Right cardiac atrium (tissue), 5 donors: ENCODE measurements around the gene DOCK11. TPM values are rescaled to one million over a fixed set of nuclear protein-coding genes. Genes with fewer than 3 reads are reported as not detected.
"Not testable (repeated sequence)": the region's sequence is repeated elsewhere in the genome, so short reads cannot be mapped to it uniquely, and the experiment has no call there.

Experiments used
- ATAC-seq, 2 donors: fragments of 200-7000 bp; cut with Tn5 transposase; one replicate each; pipeline versions ENCODE4 v1.8.0 to v1.9.1; 2020; ENCODE audit warnings: moderate library complexity in 2 of 2, mild to moderate bottlenecking in 1 of 2
- DNase-seq, 3 donors: peaks; one replicate each; pipeline ENCODE4 v3.0.0-alpha.2; 2020
- H3K27ac ChIP-seq: one replicate; pipeline ENCODE4 v1.5.1; 2013; ENCODE audit warnings: mild to moderate bottlenecking, low read length, control low read depth, moderate library complexity
- H3K27me3 ChIP-seq: one replicate; pipeline ENCODE4 v1.6.1; 2013; ENCODE audit not compliant: control insufficient read depth, insufficient read depth
- H3K4me1 ChIP-seq: one replicate; pipeline ENCODE4 v1.6.1; 2013; ENCODE audit warnings: low read length; ENCODE audit not compliant: control insufficient read depth, insufficient read depth
- H3K4me3 ChIP-seq: one replicate; pipeline ENCODE4 v1.5.1; 2013; ENCODE audit warnings: low read length, control low read depth
- H3K9me3 ChIP-seq: one replicate; pipeline ENCODE4 v1.6.1; 2013; ENCODE audit warnings: low read length; ENCODE audit not compliant: control insufficient read depth
- WGBS: extraction: QIAGEN DNeasy Blood & Tissue Kit; methylation state at CpG from one replicate; pipeline ENCODE4 v1.1.7; 2013; 5-methylcytosine and 5-hydroxymethylcytosine counted together
- intact Hi-C, 4 donors: fragments of 100-400 bp; cut with DNase I; formaldehyde crosslinking; loops; one replicate each; pipeline versions ENCODE4 v1.11.0 to v1.14.0; 2022 to 2023
- polyA plus RNA-seq: library from polyadenylated mRNA; stranded (reverse); fragments of 200-250 nt; gene quantifications from one replicate; pipeline ENCODE4 v1.2.3, GENCODE V29; 2013
- total RNA-seq, 4 donors: library from RNA; stranded (reverse); fragmentation: NEBNext Ultra II Directional; extraction: Animal tissue kit (Norgen Biotek cat#: 25700); gene quantifications; one replicate each; pipeline ENCODE4 v1.2.1, GENCODE V29; 2021
- donor health status: healthy with polysubstance abuse.
- donor health status: DM: no; HTN: yes; CAD: no.
- donor health status: DM: no; HTN: no; CAD: no.
- donor health status: DM: no; HTN: yes; CAD: no; lungs with severe emphysema.
- donor health status: DM: yes; HTN: yes; CAD: no.

The DOCK11 gene
- total and polyA plus RNA-seq, 5 donors = 3.3 to 8.5 (median 6.0) TPM

DNA sequence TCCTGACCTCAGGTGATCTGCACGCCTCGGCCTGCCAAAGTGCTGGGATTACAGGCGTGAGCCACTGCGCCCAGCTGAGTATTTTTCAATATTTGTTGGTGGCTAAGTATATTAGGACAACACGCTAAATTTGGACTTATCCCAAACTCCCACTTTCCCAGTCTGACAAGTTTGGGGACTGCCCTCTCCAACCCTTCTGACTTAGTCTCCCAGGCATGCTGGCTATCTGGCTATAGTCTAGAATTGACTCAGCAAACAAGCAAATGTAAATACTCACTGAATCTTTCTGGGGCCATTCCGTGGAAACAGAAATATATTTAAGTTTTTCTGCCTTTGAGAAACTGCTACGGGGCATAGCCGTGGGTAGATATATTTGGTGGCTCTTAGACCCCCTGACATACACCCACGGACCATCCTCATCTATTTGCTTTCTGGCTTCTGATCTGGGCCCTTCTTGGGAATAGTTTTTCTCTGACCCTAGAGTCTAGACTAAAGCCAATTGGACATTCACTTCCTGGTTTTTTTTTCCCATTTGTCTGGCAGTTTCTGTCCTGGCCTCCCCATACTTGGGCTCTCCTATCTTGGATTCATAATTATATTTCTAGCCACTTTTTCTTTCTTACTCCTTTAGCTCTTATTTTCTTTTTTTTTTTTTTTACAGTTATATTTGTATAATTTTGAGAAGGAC is 11.3 kb upstream of the DOCK11 start:
- Histone ChIP-seq H3K4me1 (no peaks in the 10 kb centered on the region), H3K4me3 (no peak overlapping the region), H3K9me3 (no peaks in the 10 kb centered on the region), H3K27me3 (no peaks in the 10 kb centered on the region), H3K27ac (no peak overlapping the region)
- WGBS = 79% methylated on average over 9 of the region's 9 CpGs
- no peak for DNase-seq
- intact Hi-C loops = no loop called here
- no peak for ATAC-seq

DNA sequence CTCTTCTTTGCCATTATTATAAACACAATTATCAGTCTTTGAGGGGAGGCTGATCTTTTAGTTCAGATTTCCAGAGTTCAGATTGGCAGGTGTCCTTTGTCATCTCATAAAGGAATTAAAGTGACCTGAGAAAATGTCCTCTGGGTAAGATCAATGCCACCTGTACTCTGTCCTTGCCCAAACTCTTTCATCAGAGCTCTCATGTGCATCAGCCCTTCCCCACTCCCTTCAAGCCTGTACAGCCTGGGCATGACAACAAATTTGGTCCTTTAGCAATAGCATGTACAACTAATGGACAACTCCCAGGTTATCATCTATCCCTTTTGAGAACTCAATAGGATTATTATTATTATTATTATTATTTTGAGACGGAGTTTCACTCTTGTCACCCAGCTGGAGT is 8.9 kb upstream of the DOCK11 start:
- ATAC-seq, H3K4me1 ChIP-seq, intact Hi-C loops, DNase-seq, H3K27me3 ChIP-seq, H3K9me3 ChIP-seq, H3K27ac ChIP-seq, H3K4me3 ChIP-seq: not testable (repeated sequence)
- 96% methylated on average over 1 of the region's 1 CpG for WGBS

DNA sequence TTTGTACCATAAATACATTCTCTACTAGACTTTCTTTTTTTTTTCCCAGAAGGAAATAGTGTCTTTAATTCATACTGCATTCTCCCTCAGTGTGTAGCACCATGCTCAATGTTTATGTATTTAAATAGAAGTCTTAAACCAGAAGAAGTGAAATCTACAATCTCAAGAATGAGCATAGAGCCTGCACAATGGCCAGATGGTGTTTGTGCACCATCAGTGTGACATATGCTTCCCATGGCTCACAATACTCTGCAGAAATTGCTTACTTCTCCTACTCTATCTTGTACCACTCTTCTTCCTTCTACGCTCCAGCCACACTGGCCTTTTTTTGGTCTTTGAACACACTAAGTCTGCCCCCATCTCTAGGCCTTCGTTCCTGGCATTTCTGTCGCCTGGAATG is 2.6 kb upstream of the DOCK11 start:
- Histone ChIP-seq H3K4me3 (no peak overlapping the region), H3K27ac (no peak overlapping the region), H3K9me3 (no peaks in the 10 kb centered on the region), H3K4me1 (no peaks in the 10 kb centered on the region), H3K27me3 (no peaks in the 10 kb centered on the region)
- ATAC-seq (no peak), DNase-seq (no peak)
- 92% methylated on average over 3 of the region's 3 CpGs for WGBS
- intact Hi-C loops = no loop called here

DNA sequence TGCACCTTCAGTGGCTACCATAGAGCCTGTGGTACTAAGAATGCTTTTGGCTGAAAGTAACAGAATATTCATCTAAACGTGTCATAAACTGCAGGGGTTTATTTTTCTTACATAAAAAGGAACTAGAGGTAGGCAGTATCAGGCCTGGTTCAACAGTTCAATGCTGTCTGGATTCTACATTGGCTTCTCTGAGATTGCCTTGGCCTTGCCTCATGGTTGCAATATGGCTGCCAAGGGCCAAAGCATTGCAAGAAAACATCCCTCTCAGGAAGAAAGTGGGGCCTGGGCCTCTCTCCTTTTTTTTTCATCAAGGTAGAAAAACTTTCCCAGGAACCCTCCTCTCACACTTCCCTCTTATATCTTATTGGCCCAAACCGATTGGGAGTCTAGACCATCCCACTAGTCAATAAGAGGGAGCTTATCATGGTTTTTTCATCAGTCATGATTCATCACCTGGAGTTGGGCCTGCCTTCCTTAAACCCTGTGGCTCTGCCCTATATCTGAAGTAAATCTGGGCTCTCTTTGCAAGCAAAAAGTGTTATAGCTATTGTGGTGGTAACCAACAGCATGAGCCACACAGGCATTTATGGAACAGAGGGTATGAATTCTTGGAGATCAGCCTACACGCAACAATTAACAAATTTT is 1.8 kb upstream of the DOCK11 start:
- no peak for ATAC-seq
- Histone ChIP-seq H3K27ac (no peak overlapping the region), H3K9me3 (no peaks in the 10 kb centered on the region), H3K4me3 (no peak overlapping the region), H3K27me3 (no peaks in the 10 kb centered on the region), H3K4me1 (no peaks in the 10 kb centered on the region)
- 93% methylated on average over 3 of the region's 3 CpGs for WGBS
- no peak for DNase-seq
- intact Hi-C loops = no loop called here

DNA sequence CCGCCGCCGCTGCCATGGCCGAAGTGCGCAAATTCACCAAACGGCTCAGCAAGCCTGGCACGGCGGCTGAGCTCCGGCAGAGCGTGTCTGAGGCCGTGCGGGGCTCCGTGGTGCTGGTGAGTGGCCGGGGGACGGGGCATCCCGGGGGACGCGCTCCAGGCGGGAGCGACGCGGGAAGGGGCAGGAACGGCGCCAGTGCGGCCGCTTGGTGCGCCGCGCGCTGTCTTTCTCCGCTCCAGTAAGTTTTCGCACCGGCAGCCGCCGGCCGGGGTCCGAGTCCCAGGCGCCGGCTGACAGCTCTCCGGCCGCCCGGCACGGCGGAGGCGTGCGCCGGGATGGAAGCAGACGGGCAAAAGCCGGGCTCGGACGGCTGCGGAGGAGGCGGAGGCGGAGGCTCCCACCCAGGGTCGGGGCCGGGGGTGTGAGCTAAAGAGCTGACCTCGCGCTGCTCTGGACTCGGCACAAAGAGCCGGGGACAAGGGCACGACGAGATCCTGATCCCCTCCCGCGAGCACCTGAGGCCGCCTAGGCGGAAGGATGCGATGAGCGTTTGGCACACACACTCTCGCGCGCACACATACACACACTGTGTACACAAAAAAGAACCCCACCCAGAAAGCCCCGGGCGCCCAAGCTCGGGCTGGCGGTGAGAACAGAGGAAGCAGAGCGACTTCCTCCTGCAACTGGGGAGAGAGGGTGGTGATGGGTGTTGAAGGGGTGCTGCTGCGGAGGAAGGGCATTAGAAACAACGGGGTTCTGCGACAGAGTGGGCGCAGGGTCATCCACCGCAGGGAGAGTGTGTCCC is 545 bp downstream of the DOCK11 start:
- Histone ChIP-seq H3K9me3 (no peaks in the 10 kb centered on the region), H3K27me3 (no peaks in the 10 kb centered on the region), H3K4me3 (peak overlapping the region; percentile 65), H3K4me1 (no peaks in the 10 kb centered on the region), H3K27ac (peak overlapping the region; percentile 41)
- under 1% methylated on average over 75 of the region's 81 CpGs for WGBS
- peak; percentile 41 to 84 (median 82) for DNase-seq
- intact Hi-C loops = no loop called here
- peak; percentile 42 to 53 for ATAC-seq

DNA sequence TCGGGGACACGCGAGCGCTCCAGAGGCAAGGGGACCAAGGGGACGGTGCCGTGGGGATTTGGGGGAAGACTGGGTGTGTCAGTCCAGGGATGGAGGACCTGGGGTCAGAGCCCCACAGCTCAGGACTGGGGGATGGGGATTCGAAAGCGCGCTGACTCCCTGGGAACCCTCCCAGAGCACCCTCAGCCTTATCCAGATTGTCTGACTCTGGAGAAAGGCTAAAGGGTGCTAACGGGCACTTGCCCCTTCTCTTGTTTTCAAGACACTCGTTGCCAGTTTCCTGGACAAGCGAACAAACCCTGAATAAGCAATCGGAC is 1.1 kb downstream of the DOCK11 start:
- WGBS = 5% methylated on average over 13 of the region's 13 CpGs
- peak overlapping the region; percentile 11 for H3K27ac ChIP-seq
- no peaks in the 10 kb centered on the region for H3K4me1 ChIP-seq
- H3K9me3 ChIP-seq = no peaks in the 10 kb centered on the region
- no peaks in the 10 kb centered on the region for H3K27me3 ChIP-seq
- H3K4me3 ChIP-seq = peak overlapping the region; percentile 65
- no peak for DNase-seq
- intact Hi-C loops = no loop called here
- ATAC-seq = no peak

DNA sequence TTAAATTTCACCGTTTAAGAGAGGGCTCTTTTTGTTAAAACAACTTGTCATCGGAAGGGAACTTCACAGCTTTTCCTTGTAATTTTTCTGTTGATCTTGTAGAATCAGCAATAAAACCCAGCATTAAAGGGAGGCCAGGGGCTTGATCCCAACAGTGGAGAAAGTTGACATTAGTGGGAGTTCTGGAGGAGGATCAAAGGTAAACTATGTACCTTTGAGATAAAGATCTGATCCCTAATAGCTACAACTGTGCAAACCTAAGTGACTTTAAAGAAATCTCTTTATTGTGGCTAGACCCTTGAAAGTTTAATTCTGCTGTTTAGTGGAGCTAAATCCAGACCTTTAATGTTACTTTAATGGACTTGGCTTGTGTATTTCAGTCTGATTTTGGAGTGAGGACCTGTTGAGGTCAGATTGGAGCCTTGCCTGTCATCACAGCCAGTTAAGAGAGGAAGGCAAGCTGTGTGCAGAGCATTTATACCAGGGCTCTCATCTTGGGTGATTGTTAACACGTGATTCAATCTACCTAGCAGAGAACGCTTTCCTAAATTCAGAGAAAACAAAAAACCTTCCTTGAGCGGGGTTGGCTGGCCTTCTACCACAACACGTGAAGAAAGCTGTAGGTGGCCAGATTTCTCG is 1.7 kb downstream of the DOCK11 start:
- DNase-seq (no peak), ATAC-seq (no peak)
- Histone ChIP-seq H3K27me3 (no peaks in the 10 kb centered on the region), H3K4me1 (no peaks in the 10 kb centered on the region), H3K27ac (no peak overlapping the region), H3K9me3 (no peaks in the 10 kb centered on the region), H3K4me3 (peak overlapping the region; percentile 65)
- intact Hi-C loops = no loop called here
- WGBS = 46% methylated on average over 7 of the region's 7 CpGs

DNA sequence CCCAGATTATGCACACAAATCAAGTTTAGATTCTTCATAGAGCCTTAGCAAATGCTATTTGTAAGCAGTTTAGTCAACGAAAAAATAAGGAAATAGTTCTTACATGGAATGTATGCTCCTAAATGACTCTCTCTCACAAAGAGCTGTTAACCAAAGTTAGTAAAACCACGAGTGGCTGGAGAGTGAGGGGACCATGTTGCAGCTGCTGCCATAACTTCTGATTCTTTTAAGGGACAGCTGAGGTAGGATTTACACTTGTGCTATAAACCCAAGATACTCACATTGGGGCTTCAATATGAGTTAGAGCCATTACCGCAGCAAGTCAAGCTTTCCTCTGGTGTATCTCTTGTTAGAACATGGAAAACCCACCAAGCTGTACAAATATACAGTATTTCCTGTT is 2.7 kb downstream of the DOCK11 start:
- H3K9me3 ChIP-seq = no peaks in the 10 kb centered on the region
- no peaks in the 10 kb centered on the region for H3K27me3 ChIP-seq
- intact Hi-C loops = no loop called here
- H3K4me3 ChIP-seq = no peak overlapping the region
- no peak for ATAC-seq
- no peak overlapping the region for H3K27ac ChIP-seq
- no peak for DNase-seq
- 70% methylated on average over 3 of the region's 3 CpGs for WGBS
- H3K4me1 ChIP-seq = no peaks in the 10 kb centered on the region

DNA sequence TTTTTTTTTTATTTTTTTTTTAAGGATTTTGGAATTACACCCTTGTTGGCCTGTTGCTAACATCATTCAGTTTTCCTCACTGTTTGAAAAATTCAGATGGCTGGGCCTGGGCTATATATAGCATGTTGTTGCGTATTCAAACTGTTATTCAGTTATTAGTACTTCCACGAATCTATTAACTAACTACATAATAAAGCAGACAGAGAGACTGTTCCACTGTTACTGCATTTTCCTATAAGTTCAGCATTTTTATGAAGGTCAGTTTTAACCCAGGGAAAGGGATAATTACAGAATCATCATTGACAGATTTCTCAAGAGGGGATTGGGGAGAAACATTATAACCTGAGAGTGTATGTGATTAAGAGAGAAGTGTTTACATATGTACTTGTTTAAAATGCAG is 3.1 kb downstream of the DOCK11 start:
- Histone ChIP-seq H3K4me1 (peaks cover 2% of the 10 kb centered on the region), H3K27ac (no peak overlapping the region), H3K27me3 (no peaks in the 10 kb centered on the region), H3K9me3 (no peaks in the 10 kb centered on the region), H3K4me3 (no peak overlapping the region)
- no peak for ATAC-seq
- intact Hi-C loops = no loop called here
- no peak for DNase-seq
- WGBS = 76% methylated on average over 2 of the region's 2 CpGs

DNA sequence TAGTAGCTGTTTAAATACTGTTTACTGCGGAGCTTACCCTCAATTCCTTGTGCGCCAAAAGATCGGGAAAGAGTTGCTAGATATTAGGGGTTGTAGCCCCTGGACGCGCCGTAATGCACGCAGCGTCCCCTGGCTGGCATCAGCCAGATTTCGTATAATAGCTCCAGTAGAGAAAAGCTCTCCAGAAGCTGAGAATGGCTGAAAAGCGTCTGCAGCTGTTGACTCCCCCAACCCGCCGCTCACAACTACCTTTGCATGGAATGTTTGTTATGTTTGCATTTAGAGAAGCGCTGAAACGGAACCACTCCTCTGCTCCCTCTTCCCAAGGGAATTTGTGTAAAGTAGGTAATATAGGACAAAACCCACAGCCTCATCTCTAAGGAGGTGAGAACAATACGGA is 3.7 kb downstream of the DOCK11 start:
- no peak for DNase-seq
- 57% methylated on average over 15 of the region's 15 CpGs for WGBS
- Histone ChIP-seq H3K27me3 (no peaks in the 10 kb centered on the region), H3K4me3 (no peak overlapping the region), H3K4me1 (peaks cover 2% of the 10 kb centered on the region), H3K27ac (no peak overlapping the region), H3K9me3 (no peaks in the 10 kb centered on the region)
- intact Hi-C loops = no loop called here
- no peak for ATAC-seq

DNA sequence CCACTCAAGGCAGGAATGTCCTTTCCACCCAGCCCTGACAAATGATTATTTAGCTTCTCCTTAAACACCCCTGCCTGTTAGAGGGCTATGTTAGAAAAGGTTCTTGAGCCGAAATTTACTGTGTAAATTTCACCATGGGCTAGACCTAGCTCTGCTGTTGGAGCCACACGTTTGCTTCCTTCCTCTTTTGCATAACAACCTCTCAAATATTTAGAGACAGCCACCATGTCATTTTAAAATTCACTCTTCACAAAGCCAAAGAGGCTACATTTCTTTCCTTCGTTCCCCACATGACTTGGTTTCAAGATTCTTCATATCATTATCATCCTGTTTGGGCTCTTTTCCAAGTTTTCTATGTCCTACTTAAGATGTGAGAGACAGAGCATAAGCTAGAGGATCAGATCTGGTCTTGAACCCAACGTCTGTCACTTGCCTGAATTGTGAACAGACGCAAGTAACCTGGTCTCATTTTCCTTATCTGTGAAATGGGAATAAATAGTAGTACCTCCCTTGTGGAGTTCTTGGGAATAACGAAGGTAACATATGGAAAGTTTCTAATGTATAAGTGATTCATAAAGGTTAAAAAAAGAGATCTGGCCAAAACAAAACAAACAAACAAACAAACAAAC is 6.7 kb downstream of the DOCK11 start:
- ATAC-seq (no peak), DNase-seq (no peak)
- Histone ChIP-seq H3K27me3 (no peaks in the 10 kb centered on the region), H3K27ac (no peak overlapping the region), H3K4me1 (peaks cover 2% of the 10 kb centered on the region), H3K9me3 (no peaks in the 10 kb centered on the region), H3K4me3 (no peak overlapping the region)
- intact Hi-C loops = no loop called here
- WGBS = 62% methylated on average over 6 of the region's 6 CpGs
